ENCODE measurements around the gene DDAH2.

The DDAH2 gene

GRCh38 chr6:31730631-31731086 lies 1.6 kb upstream of the DDAH2 start:
- DNase-seq: no peak

DNA sequence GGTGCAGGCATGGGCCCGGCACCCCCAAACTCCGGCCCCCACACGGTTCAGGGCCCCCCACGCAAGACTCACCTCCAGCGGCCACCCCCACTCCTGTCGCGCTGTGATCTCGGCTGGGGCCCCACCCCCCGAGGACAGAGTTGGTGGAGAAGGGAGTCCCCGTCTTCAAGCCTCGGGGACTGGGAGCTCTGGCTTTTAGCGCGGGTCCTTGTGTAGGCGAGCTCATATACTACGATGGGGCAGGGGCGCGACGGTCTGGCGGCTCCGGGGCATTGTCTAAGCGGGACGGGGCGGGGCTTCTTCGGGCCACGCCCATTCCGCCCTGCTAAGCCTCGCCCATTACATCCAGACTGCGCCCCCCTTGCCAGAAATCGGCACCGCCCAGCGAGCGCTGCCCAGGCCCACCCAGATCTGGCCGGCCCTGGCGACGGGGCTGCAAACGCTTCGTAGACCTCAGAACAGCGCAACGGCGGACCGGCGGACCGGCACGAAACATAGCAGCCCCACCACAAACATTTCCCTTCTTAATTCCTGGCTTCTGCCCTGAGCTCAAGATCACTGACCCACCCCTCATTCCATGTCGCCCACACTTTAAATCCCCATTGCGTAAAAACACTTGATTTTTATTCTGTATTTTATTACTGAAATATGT lies 1.0 kb upstream of the DDAH2 start:
- DNase-seq: peak; percentile 96

- DNase-seq: peak; percentile 94
Measured at GRCh38 chr6:31729515-31729978, 448 bp upstream of the DDAH2 start.

DNA sequence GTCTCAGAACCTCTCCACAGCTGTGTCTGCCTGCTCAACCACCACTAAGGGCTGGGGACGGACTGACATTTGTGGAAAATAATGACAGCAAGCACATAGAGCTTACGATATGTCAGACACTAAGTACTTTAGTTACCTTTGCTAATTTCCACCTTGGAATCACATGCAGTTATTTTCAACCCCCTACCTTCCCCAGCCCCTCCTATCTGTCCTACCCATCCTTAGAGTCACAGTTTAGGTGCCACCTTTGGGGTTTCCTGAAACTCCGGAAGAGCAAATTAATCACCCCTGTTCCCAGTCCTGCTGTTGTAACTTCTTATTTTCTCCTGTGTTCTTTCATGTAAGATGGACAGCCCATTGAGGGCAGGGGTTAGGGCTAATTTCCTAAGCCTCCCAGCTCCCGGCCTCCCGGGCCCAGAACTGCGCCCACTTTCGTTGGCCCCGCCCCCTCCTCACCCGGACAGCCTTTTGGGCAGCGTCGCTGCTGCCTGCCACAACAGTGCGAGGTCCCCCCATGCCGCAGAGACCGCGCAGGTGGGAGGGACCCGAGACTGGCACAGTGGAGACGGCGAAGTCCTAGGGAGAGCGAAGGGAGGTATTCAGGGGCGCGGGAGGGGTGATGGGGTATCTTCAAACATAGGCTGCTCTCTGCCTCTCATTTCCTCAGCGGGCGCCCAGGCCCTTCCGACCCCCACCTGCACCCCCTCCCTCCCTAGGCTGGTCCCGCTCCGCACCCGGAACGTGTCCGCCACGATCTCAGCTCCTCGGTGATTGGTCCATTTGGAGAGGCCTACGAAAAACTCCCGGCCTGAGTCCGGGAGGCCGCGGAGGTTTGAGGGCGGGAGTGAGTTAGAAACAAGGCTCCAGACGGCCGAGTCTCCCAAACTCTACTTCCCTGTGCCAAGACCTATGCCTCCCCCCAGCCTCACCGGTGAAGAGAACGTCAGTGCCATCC lies 1.1 kb downstream of the DDAH2 start:
- DNase-seq: no peak

GRCh38 chr6:31727034-31727716 lies 1.9 kb downstream of the DDAH2 start:
- DNase-seq: peak; percentile 93

DNA sequence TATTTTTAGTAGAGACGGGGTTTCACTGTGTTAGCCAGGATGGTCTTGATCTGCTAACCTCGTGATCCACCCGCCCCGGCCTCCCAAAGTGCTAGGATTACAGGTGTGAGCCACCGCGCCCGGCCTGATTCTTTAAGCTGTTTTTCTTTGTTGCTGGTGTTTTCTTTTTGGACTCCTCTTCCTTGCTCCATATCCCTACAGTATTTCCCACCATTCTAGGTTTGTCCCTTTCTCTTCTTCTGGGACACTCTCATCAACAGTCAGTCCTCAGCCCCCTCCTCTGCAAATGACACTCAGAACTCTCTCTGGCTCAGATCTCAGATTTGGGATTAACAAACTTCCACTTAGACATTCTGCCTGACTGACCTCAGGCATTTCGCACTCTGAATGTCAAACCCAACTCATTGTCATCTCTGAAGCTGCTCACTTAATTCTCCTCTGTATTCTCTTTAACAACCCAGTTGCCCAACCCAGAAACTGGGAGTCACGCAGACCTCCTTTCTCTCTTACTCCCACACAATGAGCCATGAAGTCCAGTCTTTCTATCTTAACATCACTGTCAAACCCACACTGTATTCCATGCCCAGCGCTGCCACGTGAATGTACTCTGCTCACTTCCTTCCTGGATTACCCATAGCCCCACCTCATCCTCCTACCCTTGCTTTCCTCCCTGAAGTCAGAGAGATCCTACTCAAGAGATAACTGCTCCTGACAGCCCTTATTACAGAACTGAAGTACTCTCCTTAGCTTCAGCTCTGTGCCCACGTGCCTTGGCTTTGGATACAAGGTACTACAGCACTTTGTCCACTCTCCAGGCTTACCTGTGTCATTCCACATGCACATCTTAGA lies 3.4 kb downstream of the DDAH2 start:
- DNase-seq: peak; percentile 74

GRCh38 chr6:31723980-31724691 lies 5.0 kb downstream of the DDAH2 start:
- no peak for DNase-seq

DNA sequence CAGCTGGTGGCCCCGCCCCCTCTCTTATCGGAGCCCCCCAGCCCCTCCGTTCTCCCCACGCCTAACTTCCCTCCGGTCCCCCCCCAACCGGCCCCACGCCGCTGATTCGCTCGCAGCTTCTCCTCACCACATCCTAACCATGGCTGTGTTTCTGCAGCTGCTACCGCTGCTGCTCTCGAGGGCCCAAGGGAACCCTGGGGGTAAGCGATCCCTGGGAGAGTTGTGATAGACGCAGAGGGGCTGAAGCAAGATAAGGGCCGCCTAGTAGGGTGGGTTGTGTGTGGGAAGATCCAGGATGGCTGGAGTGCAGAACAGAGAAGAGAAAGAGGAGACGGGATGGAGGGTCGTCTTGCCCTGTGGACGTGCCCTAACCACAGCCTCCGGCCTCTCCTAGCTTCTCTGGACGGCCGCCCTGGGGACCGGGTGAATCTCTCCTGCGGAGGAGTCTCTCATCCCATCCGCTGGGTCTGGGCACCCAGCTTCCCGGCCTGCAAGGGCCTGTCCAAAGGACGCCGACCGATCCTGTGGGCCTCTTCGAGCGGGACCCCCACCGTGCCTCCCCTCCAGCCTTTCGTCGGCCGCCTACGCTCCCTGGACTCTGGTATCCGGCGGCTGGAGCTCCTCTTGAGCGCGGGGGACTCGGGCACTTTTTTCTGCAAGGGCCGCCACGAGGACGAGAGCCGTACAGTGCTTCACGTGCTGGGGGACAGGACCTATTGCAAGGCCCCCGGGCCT lies 5.7 kb downstream of the DDAH2 start, which contains the start of gene MPIG6B:
Gene MPIG6B (plus strand): TSS at position 129 of the 735 bp plus-strand sequence. CDS start 11 bp downstream, at position 140.
- DNase-seq: peak; percentile 86

DNA sequence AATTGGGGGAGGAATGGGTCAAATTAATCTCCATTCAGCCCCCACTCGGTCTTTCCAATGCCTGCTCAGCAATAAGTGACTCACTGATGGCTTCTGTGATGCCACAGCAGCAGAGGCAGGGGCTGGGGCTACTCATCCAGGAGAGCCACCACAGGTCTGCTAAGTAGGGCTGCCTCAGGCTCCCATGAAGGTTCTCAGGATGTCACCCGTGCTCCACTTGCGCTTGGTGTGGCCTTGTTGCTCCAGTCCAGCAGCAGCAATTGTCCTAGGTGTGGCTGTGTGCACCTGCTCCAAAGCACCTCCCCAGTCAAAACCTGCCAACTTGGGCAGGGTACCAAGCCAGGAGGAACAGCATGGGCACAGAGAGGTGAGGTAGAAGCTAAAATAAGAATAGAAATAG lies 6.9 kb downstream of the DDAH2 start:
- no peak for DNase-seq

GRCh38 chr6:31721351-31722020 lies 7.6 kb downstream of the DDAH2 start, which contains the start of gene LY6G6C:
Gene LY6G6C, minus strand, starts transcription at chr6:31721746. Its CDS starts 67 bp downstream, at chr6:31721679.
- DNase-seq: no peak

GRCh38 chr6:31720196-31720770 lies 8.8 kb downstream of the DDAH2 start:
- no peak for DNase-seq

- DNase-seq: no peak
Measured at GRCh38 chr6:31719001-31719400, 10.1 kb downstream of the DDAH2 start.

DNA sequence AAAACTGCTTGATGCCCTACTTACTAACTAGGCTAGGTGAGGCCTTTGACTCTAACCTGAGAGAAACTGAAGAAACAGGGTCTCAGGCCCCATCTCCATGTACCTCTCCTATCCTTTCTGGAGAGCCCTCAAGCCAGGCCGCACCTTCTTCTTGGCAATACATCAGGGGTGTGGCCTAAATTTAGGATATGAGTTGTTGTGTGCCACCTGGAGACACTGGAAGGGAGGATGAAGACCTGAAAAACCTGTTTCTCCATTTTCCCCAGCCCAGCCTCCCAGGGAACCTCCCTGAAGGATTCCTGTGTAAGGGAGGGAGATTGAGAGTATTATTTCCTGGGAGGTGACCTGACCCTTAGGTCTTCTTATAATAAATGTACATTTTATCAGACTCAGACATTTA lies 10.8 kb downstream of the DDAH2 start:
- no peak for DNase-seq

DNA sequence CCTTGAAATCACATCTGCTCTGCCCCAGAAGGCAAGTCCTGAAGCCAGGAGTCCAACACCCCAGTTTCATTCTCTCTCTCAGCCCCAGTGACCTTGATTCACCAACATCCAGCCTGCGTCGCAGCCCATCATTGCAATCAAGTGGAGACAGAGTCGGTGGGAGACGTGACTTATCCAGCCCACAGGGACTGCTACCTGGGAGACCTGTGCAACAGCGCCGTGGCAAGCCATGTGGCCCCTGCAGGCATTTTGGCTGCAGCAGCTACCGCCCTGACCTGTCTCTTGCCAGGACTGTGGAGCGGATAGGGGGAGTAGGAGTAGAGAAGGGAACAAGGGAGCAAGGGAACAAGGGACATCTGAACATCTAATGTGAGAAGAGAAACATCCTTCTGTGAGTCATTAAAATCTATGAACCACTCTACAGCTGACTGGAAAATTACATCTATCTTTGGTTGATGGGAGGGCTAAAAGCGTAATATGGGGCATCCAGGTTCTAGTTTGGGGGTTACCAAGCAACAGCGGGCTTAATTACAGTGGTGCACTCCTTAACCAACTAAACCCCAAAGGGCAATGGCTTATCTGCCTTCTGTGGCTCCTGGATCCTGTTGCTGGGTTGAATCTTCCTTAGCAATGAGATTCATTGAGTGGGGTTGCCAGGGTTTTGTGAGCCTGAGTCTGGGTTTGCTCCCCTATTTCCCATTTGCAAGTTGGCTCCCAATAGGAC lies 11.4 kb downstream of the DDAH2 start:
- no peak for DNase-seq

- DNase-seq: no peak
Measured at GRCh38 chr6:31715022-31715958, 13.8 kb downstream of the DDAH2 start, which contains the start of gene LY6G6D. Gene LY6G6D, plus strand, starts transcription at chr6:31715348. Its CDS starts 8 bp downstream, at chr6:31715356.

GRCh38 chr6:31713991-31714684 lies 15.0 kb downstream of the DDAH2 start:
- DNase-seq: no peak

GRCh38 chr6:31713465-31713864 lies 15.6 kb downstream of the DDAH2 start:
- no peak for DNase-seq

Measured in hematopoietic multipotent progenitor cell treated with erythropoietin and hydrocortisone succinate and interleukin-3 and kit ligand, for 4 days (in vitro differentiated cells).